HTERT RPE-1 (cell line): ENCODE measurements around the gene NUMB.

Experiments used
- in situ Hi-C: fragments of 300-500 bp; cut with MboI; formaldehyde crosslinking; loops from 4 replicates; pipeline ENCODE4 v1.14.3; 2020; ENCODE audit warnings: low sequenced_read_pairs

The NUMB gene

GRCh38 chr14:73264080-73264884 lies 194.1 kb downstream of the NUMB start:
- in situ Hi-C loops = no loop called here

DNA sequence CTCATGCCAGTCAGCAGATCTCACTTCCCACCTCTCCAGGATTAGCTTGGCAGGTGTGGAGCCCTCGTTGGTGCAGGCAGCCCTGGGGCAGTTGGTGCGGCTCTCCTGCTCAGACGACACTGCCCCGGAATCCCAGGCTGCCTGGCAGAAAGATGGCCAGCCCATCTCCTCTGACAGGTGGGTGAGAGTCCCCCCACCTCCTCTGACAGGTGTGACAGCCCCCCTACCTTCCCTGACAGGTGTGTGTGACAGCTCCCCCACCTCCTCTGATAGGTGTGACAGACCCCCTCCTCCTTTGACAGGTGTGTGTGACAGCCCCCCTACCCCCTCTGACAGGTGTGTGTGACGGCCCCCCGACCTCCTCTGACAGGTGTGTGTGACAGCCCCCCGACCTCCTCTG lies 194.7 kb downstream of the NUMB start:
- in situ Hi-C loops = no loop called here

DNA sequence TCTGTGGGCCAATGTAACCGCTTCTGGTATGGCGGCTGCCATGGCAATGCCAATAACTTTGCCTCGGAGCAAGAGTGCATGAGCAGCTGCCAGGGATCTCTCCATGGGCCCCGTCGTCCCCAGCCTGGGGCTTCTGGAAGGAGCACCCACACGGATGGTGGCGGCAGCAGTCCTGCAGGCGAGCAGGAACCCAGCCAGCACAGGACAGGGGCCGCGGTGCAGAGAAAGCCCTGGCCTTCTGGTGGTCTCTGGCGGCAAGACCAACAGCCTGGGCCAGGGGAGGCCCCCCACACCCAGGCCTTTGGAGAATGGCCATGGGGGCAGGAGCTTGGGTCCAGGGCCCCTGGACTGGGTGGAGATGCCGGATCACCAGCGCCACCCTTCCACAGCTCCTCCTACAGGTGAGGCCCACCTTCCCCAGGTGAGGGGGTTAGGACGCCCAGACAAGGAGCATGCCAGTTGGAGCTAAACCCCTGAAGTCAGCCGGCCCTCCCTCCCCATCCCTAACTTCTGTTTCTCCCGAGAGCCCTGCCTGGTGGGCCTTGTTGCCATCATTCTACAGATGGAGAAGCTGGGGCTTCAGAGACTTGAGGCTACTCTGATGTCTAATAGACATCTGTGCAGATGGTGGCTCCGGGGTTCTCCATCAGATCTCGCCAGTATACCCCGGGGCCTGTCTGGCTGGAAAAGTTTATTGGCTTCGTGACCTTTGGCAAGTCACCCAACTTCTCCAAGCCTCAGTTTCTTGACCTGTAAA lies 195.7 kb downstream of the NUMB start:
- in situ Hi-C loops = no loop called here

- in situ Hi-C loops = no loop called here
These were observed 196.6 kb downstream of the NUMB start for GRCh38 chr14:73261520-73262426.

DNA sequence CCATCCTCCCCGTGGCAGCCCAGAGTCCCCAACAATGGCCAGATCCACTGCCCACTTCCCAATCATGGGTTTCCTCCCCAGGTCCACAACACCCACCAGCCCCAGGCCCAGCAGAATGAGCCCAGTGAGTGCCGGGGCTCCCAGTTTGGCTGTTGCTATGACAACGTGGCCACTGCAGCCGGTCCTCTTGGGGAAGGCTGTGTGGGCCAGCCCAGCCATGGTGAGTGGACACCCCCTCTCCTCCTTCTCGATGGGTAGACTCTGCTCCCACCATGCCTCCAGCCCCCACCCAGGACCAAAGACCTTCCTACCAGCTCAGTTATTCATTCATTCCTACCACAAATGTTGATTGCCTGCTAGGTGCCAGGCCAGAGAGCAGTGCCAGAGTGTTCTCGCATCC lies 197.3 kb downstream of the NUMB start:
- in situ Hi-C loops = no loop called here

GRCh38 chr14:73260574-73260973 lies 197.8 kb downstream of the NUMB start:
- in situ Hi-C loops = no loop called here

- in situ Hi-C loops = no loop called here
These were observed 198.5 kb downstream of the NUMB start for GRCh38 chr14:73259837-73260236.

- in situ Hi-C loops = no loop called here
These were observed 199.3 kb downstream of the NUMB start for GRCh38 chr14:73258845-73259611.

DNA sequence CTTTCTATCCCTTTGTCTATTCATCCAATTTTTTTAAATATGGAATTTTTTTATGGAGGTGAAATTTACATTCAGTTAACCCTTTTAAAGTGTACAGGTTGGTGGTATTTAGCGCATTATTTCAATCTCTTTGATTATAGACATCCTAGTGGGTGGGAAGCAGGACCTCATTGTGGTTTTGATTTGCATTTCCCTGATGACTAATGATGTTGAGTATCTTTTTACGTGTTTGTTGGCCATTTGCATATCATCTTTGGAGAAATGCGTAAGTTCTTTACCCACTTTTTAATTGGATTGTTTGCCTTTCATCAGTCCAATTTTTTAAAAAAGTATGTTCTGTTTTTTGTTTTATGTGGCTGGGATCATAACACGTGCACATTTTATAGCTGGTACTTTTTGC lies 200.3 kb downstream of the NUMB start:
- in situ Hi-C loops = no loop called here

DNA sequence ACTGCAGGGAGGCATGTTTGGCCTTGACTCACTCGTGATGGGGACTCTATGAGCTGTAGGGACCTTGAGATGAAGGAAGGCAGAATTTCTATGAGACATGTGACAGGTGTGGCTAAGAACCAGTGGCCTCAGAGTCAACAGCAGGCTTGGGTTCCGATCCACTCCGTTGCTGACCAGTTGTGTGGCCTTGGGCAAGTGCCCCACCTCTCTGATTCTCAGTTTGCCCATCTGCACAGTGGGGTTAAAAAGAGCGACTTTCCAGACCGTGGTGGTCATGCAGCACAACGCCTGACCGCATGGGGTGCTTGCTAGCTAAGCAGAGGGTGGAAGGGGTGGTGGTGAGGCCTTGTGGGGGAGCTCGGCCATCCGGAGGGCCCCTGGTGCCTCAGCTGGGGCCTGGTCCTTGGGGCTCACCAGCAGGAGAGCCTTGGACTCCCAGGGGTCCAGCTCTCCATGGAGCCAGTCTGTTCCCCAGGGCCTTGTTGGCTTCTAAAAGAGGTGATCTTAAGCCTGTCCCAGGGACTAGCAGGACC lies 202.6 kb downstream of the NUMB start:
- in situ Hi-C loops = no loop called here

- in situ Hi-C loops = no loop called here
These were observed 203.3 kb downstream of the NUMB start for GRCh38 chr14:73255005-73255400.

GRCh38 chr14:73254247-73255004 lies 203.9 kb downstream of the NUMB start:
- in situ Hi-C loops = no loop called here

DNA sequence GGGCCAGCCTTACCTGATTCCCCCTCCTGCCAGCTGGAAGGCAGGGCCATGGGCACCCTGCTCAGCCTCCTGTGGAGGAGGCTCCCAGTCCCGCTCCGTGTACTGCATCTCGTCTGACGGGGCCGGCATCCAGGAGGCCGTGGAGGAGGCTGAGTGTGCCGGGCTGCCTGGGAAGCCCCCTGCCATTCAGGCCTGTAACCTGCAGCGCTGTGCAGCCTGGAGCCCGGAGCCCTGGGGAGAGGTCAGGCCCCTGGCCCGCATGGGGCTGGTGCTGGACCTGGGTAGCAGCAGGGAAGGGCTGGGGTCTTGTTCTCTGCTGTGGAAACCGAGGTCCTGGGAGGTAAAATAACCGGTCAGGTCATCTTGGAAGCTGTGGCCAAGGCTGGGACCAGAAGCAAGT lies 204.6 kb downstream of the NUMB start:
- in situ Hi-C loops = no loop called here

- in situ Hi-C loops = no loop called here
These were observed 205.1 kb downstream of the NUMB start for GRCh38 chr14:73253323-73253610.

DNA sequence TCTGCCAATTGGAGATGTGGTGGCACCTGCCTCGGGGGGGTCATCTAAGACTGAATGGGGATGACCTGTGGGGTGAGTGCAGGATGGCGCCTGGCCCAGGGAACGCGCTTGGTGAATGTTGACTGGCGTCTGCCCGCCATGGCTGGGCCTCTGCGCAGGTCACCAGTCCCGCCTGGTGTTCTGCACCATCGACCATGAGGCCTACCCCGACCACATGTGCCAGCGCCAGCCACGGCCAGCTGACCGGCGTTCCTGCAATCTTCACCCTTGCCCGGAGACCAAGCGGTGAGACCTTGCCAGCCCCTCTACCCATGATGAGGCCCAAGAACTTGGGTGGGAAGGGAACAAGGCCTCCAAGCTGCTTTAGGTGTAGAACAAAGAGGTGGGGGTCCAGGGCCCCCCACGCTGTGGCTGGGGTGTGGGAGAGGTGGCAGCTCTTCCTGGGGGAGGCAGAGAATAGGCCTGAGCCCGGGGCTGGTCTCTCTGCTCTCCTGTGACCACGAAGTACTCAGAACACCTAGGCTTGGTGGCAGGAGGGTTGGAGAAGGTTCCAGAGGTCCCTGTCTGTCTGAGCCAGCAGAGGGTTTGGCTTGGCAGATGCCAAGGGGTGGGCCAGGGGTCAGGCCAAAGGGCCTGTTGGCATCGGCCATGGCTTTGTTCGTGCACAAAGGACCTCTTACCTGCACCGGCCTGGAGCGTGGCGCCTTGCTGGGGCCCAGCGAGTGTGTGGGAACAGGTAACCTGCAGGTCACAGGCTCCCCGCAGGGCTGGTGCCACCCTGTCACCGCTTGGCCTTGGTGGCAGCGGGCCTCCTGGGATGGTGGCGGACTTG lies 205.6 kb downstream of the NUMB start:
- in situ Hi-C loops = no loop called here

DNA sequence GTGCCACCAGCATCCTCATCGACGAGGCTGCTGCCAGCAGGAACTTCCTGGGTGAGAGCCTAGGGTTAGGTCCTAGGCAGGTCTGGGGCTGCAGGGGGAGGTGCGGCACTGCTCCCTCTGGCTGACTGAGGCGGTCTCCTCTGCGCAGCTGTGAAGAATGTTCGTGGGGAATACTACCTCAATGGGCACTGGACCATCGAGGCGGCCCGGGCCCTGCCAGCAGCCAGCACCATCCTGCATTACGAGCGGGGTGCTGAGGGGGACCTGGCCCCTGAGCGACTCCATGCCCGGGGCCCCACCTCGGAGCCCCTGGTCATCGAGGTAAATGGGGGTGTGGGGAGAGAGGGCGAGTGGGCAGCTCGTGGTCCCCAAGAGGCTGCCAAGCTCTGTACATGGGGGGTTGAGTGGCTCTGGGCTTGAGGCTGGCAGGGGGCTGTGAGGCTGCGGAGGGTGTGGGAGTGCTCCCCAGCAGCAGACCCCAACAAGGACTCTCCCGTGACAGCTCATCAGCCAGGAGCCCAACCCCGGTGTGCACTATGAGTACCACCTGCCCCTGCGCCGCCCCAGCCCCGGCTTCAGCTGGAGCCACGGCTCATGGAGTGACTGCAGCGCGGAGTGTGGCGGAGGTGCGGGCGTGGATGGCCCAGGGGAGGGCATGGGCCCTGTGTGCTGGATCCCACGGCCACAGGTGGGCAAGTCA lies 206.7 kb downstream of the NUMB start:
- in situ Hi-C loops = no loop called here

DNA sequence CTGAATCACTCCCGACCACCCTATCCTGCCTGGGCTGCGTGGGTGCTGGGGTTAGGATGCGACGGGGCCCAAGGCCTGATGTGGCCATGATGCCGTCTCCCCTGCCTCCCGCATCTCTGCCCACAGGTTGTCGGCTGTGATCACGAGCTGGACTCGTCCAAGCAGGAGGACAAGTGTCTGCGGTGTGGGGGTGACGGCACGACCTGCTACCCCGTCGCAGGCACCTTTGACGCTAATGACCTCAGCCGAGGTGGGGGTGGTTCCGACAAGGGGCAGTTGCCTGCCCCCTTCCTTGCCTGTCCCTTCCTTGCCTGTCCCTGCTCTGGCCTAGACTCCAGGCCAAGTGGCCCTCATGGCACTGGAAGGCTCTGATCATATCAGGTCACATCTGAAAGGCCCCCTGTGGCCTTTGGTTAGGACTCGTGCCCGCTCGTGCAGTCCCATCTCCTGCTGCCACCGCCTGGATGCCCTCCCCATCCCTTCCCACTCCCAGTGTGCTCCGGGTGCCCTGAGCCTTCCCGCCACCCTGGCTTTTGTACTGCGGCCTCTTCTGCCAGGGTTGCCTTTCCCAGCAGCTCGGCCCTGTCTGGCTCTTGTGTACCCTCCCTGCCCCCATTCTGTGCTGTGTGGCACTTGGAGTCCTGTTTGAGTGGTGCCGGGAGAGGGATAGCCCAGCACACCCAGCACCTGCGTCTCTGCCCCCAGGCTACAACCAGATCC lies 207.4 kb downstream of the NUMB start:
- in situ Hi-C loops = no loop called here

DNA sequence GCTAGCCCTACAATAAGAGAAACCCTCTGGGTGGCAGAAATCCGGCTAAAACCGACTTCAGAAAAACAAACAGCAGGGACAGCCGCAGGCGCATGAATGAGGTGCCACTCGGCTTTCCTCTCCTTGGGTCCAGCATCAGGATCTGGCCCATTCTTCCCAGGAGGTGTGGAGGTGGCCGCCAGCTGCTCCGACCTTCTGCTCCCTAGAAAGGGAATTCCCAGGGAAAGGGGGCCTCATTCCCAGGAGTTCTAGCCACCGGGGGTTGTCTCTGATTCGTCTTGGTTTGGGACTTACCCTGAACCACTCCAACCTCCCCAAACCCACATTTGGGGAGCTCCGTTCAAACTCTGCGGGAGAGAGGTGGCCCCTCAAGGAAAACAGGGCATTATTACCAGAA lies 208.0 kb downstream of the NUMB start:
- in situ Hi-C loops = no loop called here
